CD4-positive, alpha-beta memory T cell (primary cell): Measurements from ENCODE around the gene DNAJC6. TPM values are rescaled to one million over a fixed set of nuclear protein-coding genes. Genes with fewer than 3 reads are reported as not detected.

Experiments used
- CTCF ChIA-PET: fragments of 350-600 bp; sonication (Branson Sonifier 250); formaldehyde crosslinking; loops from one replicate; lab custom pipeline; 2021; ENCODE audit warnings: inconsistent platforms; ENCODE audit not compliant: partially characterized antibody; lab: Charles Lee
- POLR2A ChIA-PET: fragments of 350-600 bp; sonication (Branson Sonifier 250); formaldehyde crosslinking; loops from one replicate; lab custom pipeline; 2021; ENCODE audit not compliant: partially characterized antibody; lab: Charles Lee
- DNase-seq, 5 donors: peaks; one replicate each; pipeline versions ENCODE4 v3.0.0 to v3.0.0-alpha.2; 2020 to 2022; ENCODE audit warnings: mixed read lengths in 1 of 5
- H3K27ac ChIP-seq: one replicate; pipeline ENCODE4 v1.7.0; 2013; ENCODE audit warnings: low read depth, low read length
- H3K27me3 ChIP-seq: 2 replicates; pipeline ENCODE4 v1.7.0; 2013; ENCODE audit warnings: mild to moderate bottlenecking, low read length, moderate library complexity; ENCODE audit not compliant: insufficient read depth
- H3K36me3 ChIP-seq: 2 replicates; pipeline ENCODE4 v1.7.0; 2013; ENCODE audit warnings: mild to moderate bottlenecking, low read length, moderate library complexity; ENCODE audit not compliant: insufficient read depth
- H3K4me1 ChIP-seq: 2 replicates; pipeline ENCODE4 v1.7.0; 2013; ENCODE audit warnings: mild to moderate bottlenecking, low read length, moderate library complexity; ENCODE audit not compliant: insufficient read depth
- H3K4me3 ChIP-seq, 2 donors: one replicate each; pipeline ENCODE4 v1.7.0; 2013; ENCODE audit warnings: low read length in 2 of 2, mild to moderate bottlenecking in 1 of 2
- H3K9me3 ChIP-seq, 2 donors: one replicate each; pipeline ENCODE4 v1.7.0; 2013; ENCODE audit warnings: low read length in 2 of 2, control low read depth in 1 of 2; ENCODE audit not compliant: control insufficient read depth in 1 of 2
- H3K27ac Mint-ChIP-seq, 7 donors: one replicate each; pipeline ENCODE4 v1.8.0; 2020 to 2021; ENCODE audit warnings: mixed read lengths in 7 of 7, mild to moderate bottlenecking in 6 of 7, inconsistent platforms in 3 of 7, moderate library complexity in 3 of 7
- H3K27me3 Mint-ChIP-seq, 2 donors: one replicate each; pipeline ENCODE4 v1.8.0; 2020 to 2021; ENCODE audit warnings: mixed read lengths in 2 of 2
- H3K36me3 Mint-ChIP-seq, 2 donors: one replicate each; pipeline ENCODE4 v1.8.0; 2020 to 2021; ENCODE audit warnings: mixed read lengths in 2 of 2, inconsistent platforms in 1 of 2, mild to moderate bottlenecking in 1 of 2
- H3K4me1 Mint-ChIP-seq, 4 donors: one replicate each; pipeline ENCODE4 v1.8.0; 2020 to 2021; ENCODE audit warnings: mixed read lengths in 4 of 4, mild to moderate bottlenecking in 1 of 4
- H3K4me3 Mint-ChIP-seq, 8 donors: one replicate each; pipeline ENCODE4 v1.8.0; 2020 to 2021; ENCODE audit warnings: mixed read lengths in 8 of 8, mild to moderate bottlenecking in 7 of 8, moderate library complexity in 6 of 8, inconsistent platforms in 3 of 8
- H3K9me3 Mint-ChIP-seq, 8 donors: one replicate each; pipeline ENCODE4 v1.8.0; 2020 to 2021; ENCODE audit warnings: mixed read lengths in 8 of 8, mild to moderate bottlenecking in 5 of 8, inconsistent platforms in 3 of 8, moderate library complexity in 1 of 8
- intact Hi-C: fragments of 100-400 bp; cut with micrococcal nuclease; formaldehyde crosslinking; loops from one replicate; pipeline ENCODE4 v1.15.1; 2023
- polyA plus RNA-seq, 2 donors: library from polyadenylated mRNA; unstranded; fragments of 300-500 nt; fragmentation: Illumina TruSeq; gene quantifications; one replicate each; pipeline ENCODE4 v1.2.3, GENCODE V29; 2021
- total RNA-seq, 2 experiments: library from RNA; stranded (reverse); gene quantifications; one replicate each; pipeline ENCODE4 v1.2.3, GENCODE V29; 2021

The DNAJC6 gene
- total and polyA plus RNA-seq, 4 experiments from 2014 or later, result 0.35 to 4.3 (median 2.2) TPM

DNA sequence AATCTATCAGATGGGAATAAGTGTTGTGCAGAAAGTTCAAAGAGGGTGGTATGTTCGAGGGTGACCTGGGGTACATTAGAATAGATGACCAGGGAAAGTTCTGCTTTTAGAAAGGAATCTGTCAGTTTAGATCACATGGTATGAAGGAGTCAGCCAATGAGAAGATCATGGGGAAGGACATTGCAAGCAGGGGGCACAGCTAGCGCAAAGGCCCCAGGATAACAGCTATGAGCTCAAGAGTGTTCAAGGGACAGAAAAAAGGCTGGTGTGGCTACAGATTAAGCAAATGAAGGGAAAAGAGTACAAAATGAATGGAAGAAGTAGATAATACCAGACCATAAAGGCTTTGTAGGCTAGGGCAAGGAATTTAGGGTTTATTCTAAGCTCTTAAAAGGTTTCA lies 119.7 kb downstream of the DNAJC6 start:
- Mint-ChIP-seq H3K27me3 (no peaks in the 10 kb centered on the region), H3K36me3 (peaks cover 24 to 34% of the 10 kb centered on the region in 2 donors), H3K4me3 (no peak overlapping the region), H3K4me1 (peaks cover 2 to 17% (median 14%) of the 10 kb centered on the region in 4 donors), H3K27ac (peak overlapping the region in 1 of 7 donors; percentile 20), H3K9me3 (no peaks in the 10 kb centered on the region)
- Histone ChIP-seq H3K4me1 (peaks cover 7% of the 10 kb centered on the region), H3K4me3 (no peak overlapping the region), H3K36me3 (peaks cover 10% of the 10 kb centered on the region), H3K9me3 (no peaks in the 10 kb centered on the region), H3K27ac (no peak overlapping the region), H3K27me3 (no peaks in the 10 kb centered on the region)
- intact Hi-C loops, result loop anchor here (10.0 kb wide), 2 partner anchors 684 to 816 kb away; partner anchors contain the start of gene RAVER2
- ChIA-PET POLR2A (no interaction called here), CTCF (interaction anchor here (0.5 to 4.0 kb wide), 5 partner anchors 10 to 259 kb away, joined by 3 to 23 read pairs (median 4); partner anchors contain the start of genes LEPR and LEPROT)
- DNase-seq, result no peak

DNA sequence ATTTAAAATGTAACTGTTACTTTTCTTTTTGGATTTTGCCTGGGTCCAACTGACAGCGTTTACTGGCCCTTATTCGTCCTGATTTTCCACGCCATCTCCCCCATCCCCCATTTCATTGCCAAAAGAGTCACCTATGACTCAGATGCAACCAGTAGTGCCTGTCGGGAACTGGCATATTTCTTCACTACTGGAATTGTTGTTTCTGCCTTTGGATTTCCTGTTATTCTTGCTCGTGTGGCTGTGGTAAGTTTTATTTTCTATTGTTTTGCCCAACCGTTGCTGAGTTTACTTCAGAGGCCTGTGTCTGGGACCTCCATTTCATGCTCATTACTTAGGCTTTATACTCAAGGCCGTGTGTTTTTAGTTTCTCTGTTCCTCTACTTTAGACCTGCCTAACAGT lies 120.5 kb downstream of the DNAJC6 start:
- Histone ChIP-seq H3K4me1 (peaks cover 3% of the 10 kb centered on the region), H3K27me3 (no peaks in the 10 kb centered on the region), H3K4me3 (no peak overlapping the region), H3K36me3 (peaks cover 10% of the 10 kb centered on the region), H3K27ac (no peak overlapping the region), H3K9me3 (no peaks in the 10 kb centered on the region)
- ChIA-PET POLR2A (interaction anchor here (2.4 kb wide), 1 partner anchor 10 kb away, joined by 10 read pairs; the partner anchor contains the start of genes LEPR and LEPROT), CTCF (interaction anchor here (0.6 to 4.0 kb wide), 4 partner anchors 10 to 258 kb away, joined by 4 to 23 read pairs (median 12); partner anchors contain the start of genes LEPR and LEPROT)
- Mint-ChIP-seq H3K4me3 (no peak overlapping the region), H3K36me3 (peaks cover 27 to 37% of the 10 kb centered on the region in 2 donors), H3K27ac (peak overlapping the region in 2 of 7 donors; percentile 44 to 73), H3K27me3 (no peaks in the 10 kb centered on the region), H3K9me3 (no peaks in the 10 kb centered on the region), H3K4me1 (peaks cover 2 to 13% (median 11%) of the 10 kb centered on the region in 4 donors)
- intact Hi-C loops, result loop anchor here (5.0 to 10.0 kb wide), 3 partner anchors 685 to 1017 kb away; partner anchors contain the start of gene RAVER2
- no peak for DNase-seq

DNA sequence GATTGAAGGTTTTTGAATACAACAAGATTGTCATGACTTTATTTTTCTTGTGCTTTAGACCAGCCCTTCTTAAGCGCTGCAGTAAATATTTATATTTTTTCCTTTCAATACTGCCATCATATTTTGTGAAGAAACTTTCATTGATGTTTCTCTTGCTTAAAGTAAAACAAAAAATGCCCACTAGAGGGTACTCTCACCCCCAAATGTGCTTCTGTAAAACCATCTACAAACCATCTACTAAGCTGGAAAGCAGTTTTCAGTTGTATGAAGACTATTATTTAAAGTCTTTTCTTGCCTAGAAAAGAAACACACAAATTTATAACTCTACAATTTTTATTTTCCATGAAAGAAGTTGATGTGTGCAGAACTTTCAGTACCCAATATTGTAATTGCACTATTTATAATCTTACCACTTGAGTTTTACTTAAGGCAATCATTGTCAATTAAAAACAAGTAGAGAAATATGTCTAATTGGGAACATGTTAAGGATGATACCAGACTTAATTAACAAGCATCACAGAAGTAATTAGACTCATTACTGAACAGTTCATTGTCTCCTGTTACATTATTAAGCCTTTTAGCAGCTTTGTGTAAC lies 121.9 kb downstream of the DNAJC6 start:
- intact Hi-C loops, result loop anchor here (1.0 to 5.0 kb wide), 2 partner anchors 256 to 1016 kb away; no protein-coding TSS in a partner anchor
- Histone ChIP-seq H3K4me3 (no peak overlapping the region), H3K36me3 (no peaks in the 10 kb centered on the region), H3K27ac (no peak overlapping the region), H3K27me3 (no peaks in the 10 kb centered on the region), H3K4me1 (peaks cover 3% of the 10 kb centered on the region), H3K9me3 (no peaks in the 10 kb centered on the region)
- CTCF ChIA-PET, result interaction anchor here (0.9 to 4.0 kb wide), 9 partner anchors 9 to 1015 kb away, joined by 3 to 23 read pairs (median 5); partner anchors contain the start of genes LEPR and LEPROT
- Mint-ChIP-seq H3K36me3 (peaks cover 23 to 33% of the 10 kb centered on the region in 2 donors), H3K27me3 (no peaks in the 10 kb centered on the region), H3K27ac (peak overlapping the region in 1 of 7 donors; percentile 47), H3K4me1 (peaks cover 2 to 13% (median 7%) of the 10 kb centered on the region in 4 donors), H3K4me3 (no peak overlapping the region), H3K9me3 (no peaks in the 10 kb centered on the region)
- peak in 4 of 5 donors; percentile 13 to 37 (median 20) for DNase-seq
- POLR2A ChIA-PET, result interaction anchor here (2.4 kb wide), 1 partner anchor 11 kb away, joined by 10 read pairs; the partner anchor contains the start of genes LEPR and LEPROT

DNA sequence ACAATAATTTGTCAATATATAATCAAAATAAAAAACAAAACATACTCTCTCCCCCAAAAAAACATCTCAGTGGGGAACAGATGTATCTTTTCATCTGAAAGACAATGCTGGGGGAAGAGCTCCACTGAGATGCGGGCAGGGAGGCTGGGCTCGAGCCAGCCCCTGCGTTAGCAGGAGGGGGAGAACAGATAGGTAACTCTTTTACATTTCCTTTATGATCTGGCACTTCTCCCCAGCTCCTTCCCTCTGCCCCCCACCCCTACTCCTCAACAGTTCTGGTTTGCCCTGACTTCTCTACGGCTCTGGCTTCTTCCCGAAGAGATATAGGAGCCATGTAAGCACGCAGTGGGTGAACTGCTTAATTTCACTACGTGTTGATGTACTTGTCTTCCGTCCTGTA lies 123.6 kb downstream of the DNAJC6 start:
- H3K9me3 ChIP-seq, result no peaks in the 10 kb centered on the region
- ChIA-PET POLR2A (no interaction called here), CTCF (no interaction called here)
- Mint-ChIP-seq H3K4me1 (peaks cover 0 to 13% (median 7%) of the 10 kb centered on the region in 4 donors), H3K36me3 (peaks cover 26 to 29% of the 10 kb centered on the region in 2 donors), H3K4me3 (peak overlapping the region in 1 of 8 donors; percentile 6), H3K27ac (peak overlapping the region in 1 of 7 donors; percentile 61), H3K27me3 (no peaks in the 10 kb centered on the region), H3K9me3 (no peaks in the 10 kb centered on the region)
- H3K27me3 ChIP-seq, result no peaks in the 10 kb centered on the region
- intact Hi-C loops, result loop anchor here (5.0 kb wide), 1 partner anchor 1014 kb away; no protein-coding TSS in a partner anchor
- H3K4me3 ChIP-seq, result no peak overlapping the region
- no peak for DNase-seq
- no peaks in the 10 kb centered on the region for H3K36me3 ChIP-seq
- no peak overlapping the region for H3K27ac ChIP-seq
- H3K4me1 ChIP-seq, result peaks cover 3% of the 10 kb centered on the region

DNA sequence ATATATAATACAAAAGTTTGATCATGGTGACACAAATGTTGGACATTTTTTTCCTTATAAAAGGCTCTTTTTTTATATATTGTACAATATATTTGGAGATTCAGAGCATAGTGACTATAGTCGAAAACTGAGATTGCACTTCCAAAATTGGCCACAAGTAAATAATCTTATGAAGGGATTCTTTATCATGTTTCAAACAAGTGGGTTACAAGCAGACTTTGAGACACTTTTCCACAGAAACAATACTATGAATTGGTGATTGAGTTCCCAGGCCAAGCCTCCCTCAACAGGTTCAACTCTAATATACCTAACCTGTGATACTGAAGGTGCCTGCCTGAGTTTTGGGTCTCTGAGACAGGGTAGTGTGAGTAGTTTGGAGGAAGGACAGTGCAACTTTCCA lies 124.9 kb downstream of the DNAJC6 start:
- no peak overlapping the region for H3K4me3 ChIP-seq
- H3K36me3 ChIP-seq, result no peaks in the 10 kb centered on the region
- Mint-ChIP-seq H3K27me3 (no peaks in the 10 kb centered on the region), H3K9me3 (no peaks in the 10 kb centered on the region), H3K36me3 (peaks cover 25 to 26% of the 10 kb centered on the region in 2 donors), H3K27ac (no peak overlapping the region), H3K4me1 (peaks cover 0 to 13% (median 3%) of the 10 kb centered on the region in 4 donors), H3K4me3 (no peak overlapping the region)
- H3K4me1 ChIP-seq, result peaks cover 3% of the 10 kb centered on the region
- DNase-seq, result no peak
- no peaks in the 10 kb centered on the region for H3K27me3 ChIP-seq
- no peak overlapping the region for H3K27ac ChIP-seq
- intact Hi-C loops, result loop anchor here (5.0 kb wide), 1 partner anchor 1013 kb away; no protein-coding TSS in a partner anchor
- POLR2A ChIA-PET, result no interaction called here
- CTCF ChIA-PET, result no interaction called here
- no peaks in the 10 kb centered on the region for H3K9me3 ChIP-seq

DNA sequence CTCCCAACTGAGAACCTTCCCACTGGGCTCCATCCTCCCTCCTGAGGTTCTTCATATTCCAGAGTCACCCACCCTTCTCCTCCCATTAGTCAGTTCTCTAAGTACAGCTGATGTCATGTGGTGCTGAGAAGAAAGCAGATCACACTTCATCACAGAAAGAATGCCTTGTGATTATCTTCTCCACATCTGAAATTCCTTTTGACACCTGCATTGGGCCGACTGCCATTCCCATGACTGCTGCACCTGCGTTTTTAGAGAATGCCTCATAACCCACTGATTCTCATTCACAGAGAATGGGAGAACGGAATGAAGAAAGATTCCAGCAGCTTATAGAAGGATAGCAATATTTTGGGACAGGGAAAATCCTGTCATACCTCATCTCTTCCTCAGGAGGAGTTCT lies 125.4 kb downstream of the DNAJC6 start:
- Histone ChIP-seq H3K27me3 (no peaks in the 10 kb centered on the region), H3K27ac (no peak overlapping the region), H3K9me3 (no peaks in the 10 kb centered on the region), H3K36me3 (no peaks in the 10 kb centered on the region), H3K4me1 (peaks cover 3% of the 10 kb centered on the region), H3K4me3 (no peak overlapping the region)
- DNase-seq, result no peak
- Mint-ChIP-seq H3K27me3 (no peaks in the 10 kb centered on the region), H3K9me3 (no peaks in the 10 kb centered on the region), H3K4me1 (peaks cover 0 to 13% (median 3%) of the 10 kb centered on the region in 4 donors), H3K4me3 (no peak overlapping the region), H3K27ac (no peak overlapping the region), H3K36me3 (peaks cover 25 to 26% of the 10 kb centered on the region in 2 donors)
- ChIA-PET CTCF (no interaction called here), POLR2A (no interaction called here)
- intact Hi-C loops, result loop anchor here (5.0 kb wide), 1 partner anchor 1013 kb away; no protein-coding TSS in a partner anchor

DNA sequence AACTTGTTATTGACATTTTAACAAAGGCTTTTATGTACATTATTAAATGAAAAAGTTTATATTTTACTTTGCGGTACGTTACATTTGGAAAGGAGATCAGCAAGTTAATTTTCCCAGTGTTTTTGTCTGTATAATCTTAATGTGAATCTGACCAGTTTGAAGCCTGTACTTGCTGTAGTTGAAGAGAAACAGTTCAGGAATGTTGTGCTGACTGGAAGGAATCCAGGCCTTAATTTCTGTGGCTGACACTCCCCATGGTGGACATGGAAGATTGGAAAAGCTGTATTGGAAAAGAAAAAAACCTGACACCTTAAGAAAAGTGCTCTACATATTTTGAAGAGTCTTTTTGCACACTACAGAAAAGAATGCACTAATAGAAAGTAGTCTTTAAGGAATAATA lies 126.6 kb downstream of the DNAJC6 start:
- H3K36me3 Mint-ChIP-seq, result peaks cover 21 to 26% of the 10 kb centered on the region in 2 donors
- peaks cover 0 to 9% (median 2%) of the 10 kb centered on the region in 4 donors for H3K4me1 Mint-ChIP-seq
- intact Hi-C loops, result no loop called here
- no peaks in the 10 kb centered on the region for H3K9me3 Mint-ChIP-seq
- H3K27me3 Mint-ChIP-seq, result no peaks in the 10 kb centered on the region
- no peaks in the 10 kb centered on the region for H3K9me3 ChIP-seq
- H3K4me3 Mint-ChIP-seq, result no peak overlapping the region
- no peaks in the 10 kb centered on the region for H3K36me3 ChIP-seq
- POLR2A ChIA-PET, result no interaction called here
- H3K27me3 ChIP-seq, result no peaks in the 10 kb centered on the region
- no peak for DNase-seq
- peaks cover under 1% of the 10 kb centered on the region for H3K4me1 ChIP-seq
- no peak overlapping the region for H3K27ac Mint-ChIP-seq
- H3K27ac ChIP-seq, result no peak overlapping the region
- CTCF ChIA-PET, result interaction anchor here (0.8 kb wide), 1 partner anchor 23 kb away, joined by 3 read pairs; no protein-coding TSS in a partner anchor
- no peak overlapping the region for H3K4me3 ChIP-seq
